ES-I3 (cell line): ENCODE measurements around the gene ELAC1.

Source experiments
- H3K36me3 ChIP-seq: 2 replicates; pipeline ENCODE4 v1.6.1; 2013; ENCODE audit warnings: mild to moderate bottlenecking, low read length, control low read depth, moderate library complexity; ENCODE audit not compliant: insufficient read depth
- H3K4me1 ChIP-seq: 2 replicates; pipeline ENCODE4 v1.6.1; 2013; ENCODE audit warnings: mild to moderate bottlenecking, control low read depth, low read length; ENCODE audit not compliant: insufficient read depth
- H3K9ac ChIP-seq: 2 replicates; pipeline ENCODE4 v1.6.1; 2013; ENCODE audit warnings: low read depth, mild to moderate bottlenecking, low read length, moderate library complexity
- H3K9me3 ChIP-seq: 2 replicates; pipeline ENCODE4 v1.6.1; 2013; ENCODE audit warnings: mild to moderate bottlenecking, low read length, moderate library complexity; ENCODE audit not compliant: control insufficient read depth, insufficient read depth

Gene ELAC1

DNA sequence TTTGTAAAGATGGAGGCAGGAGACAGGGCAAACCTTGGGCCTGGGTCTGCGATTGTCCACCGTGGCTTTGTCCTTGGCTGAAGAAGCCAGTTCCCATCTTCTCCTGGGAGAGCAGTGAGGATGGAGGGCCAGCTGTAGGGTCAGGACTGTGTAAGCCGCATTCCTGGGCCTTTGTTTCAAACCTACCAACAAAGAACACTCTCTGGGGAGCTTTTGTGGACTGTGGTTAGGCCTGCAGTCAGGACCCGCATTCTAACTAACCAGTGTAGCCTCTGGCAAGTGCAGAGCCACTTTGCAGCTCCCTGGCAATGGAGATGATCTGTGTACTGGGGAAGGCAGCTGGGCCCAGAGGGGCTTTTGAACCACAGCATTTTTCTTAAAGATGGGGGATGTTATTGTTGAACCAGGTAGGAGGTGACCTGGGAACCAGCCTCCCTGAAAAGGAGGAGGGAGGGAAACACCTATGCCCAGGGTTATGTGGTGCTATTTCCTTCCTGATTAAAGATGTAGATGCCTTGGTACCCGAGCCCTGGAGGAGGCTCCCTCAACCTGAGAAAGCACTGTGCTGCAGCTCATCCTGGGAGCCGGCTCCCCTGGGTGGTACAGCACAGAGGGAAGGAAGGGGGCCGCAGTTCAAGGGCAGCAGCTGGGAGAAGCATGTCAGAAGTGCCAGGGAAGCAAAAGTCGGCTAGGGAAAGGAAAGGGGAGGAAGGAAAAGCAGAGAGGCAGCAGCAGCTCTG, 49.5 kb downstream of the ELAC1 start:
- peaks cover 12% of the 10 kb centered on the region for H3K4me1 ChIP-seq
- H3K9me3 ChIP-seq: no peaks in the 10 kb centered on the region
- peaks cover 3% of the 10 kb centered on the region; the same call in 1 of the 2 replicates for H3K36me3 ChIP-seq
- H3K9ac ChIP-seq: no peak overlapping the region; the same call in 1 of the 2 replicates

GRCh38 chr18:51020536-51020935, 52.7 kb downstream of the ELAC1 start:
- H3K4me1 ChIP-seq: peaks cover 12% of the 10 kb centered on the region
- H3K9me3 ChIP-seq: no peaks in the 10 kb centered on the region
- H3K9ac ChIP-seq: no peak overlapping the region
- peaks cover 3% of the 10 kb centered on the region; the same call in 1 of the 2 replicates for H3K36me3 ChIP-seq

GRCh38 chr18:51021226-51021965, 53.6 kb downstream of the ELAC1 start:
- Histone ChIP-seq H3K4me1 (peaks cover 12% of the 10 kb centered on the region), H3K9ac (no peak overlapping the region), H3K9me3 (no peaks in the 10 kb centered on the region), H3K36me3 (peaks cover 3% of the 10 kb centered on the region; the same call in 1 of the 2 replicates)

DNA sequence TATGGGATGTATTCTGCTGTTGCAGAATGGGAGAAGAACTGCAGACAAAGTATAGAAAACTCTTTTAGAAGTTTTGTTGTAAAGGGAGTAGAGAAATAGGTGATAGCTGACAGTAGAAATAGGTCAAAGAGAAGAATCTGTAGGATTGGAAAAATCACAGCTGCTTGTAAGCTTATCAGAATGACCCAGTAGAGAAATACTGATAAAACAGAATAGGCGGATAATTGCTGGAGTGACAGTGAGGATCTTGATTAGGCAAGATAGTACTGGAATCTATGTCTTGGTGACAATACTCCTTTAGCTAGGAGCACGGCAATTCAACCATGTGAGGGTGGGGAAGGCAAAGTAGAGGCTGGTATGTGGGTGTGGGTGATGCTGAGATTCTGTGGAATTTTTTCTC, 57.7 kb downstream of the ELAC1 start:
- Histone ChIP-seq H3K9ac (no peak overlapping the region), H3K9me3 (no peaks in the 10 kb centered on the region), H3K4me1 (peaks cover 9% of the 10 kb centered on the region), H3K36me3 (peaks cover 3% of the 10 kb centered on the region; the same call in 1 of the 2 replicates)

DNA sequence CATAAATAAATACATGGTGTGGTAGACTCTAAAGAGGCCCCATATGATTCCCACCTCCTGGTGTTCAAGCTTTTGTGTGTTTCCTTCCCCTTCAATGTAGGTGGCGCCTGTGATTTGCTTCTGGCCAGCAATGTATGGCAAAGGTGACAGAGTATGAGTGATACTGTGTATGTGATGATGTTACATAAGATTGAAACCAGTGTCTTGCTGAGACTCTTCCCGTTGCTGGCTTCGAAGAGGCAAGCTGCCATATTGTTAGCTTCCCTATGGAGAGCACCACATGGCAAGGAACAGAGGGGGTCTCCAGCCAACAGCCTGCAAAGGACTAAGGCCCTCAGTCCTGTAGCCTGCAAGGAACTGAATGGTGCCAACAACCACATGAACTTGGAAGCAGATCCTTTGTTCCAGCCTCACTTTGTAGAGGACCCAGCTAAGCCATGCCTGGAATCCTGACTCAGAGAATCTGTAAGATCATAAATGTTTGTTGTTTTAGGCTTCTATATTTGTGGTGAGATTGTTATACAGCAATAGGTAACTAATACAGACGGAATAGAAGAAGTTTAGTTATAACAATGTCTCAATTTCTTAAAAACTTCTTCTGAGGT, 60.5 kb downstream of the ELAC1 start:
- Histone ChIP-seq H3K9me3 (no peaks in the 10 kb centered on the region), H3K9ac (no peak overlapping the region)

GRCh38 chr18:51029378-51029693, 61.5 kb downstream of the ELAC1 start:
- Histone ChIP-seq H3K4me1 (peaks cover 19% of the 10 kb centered on the region), H3K9ac (peak overlapping the region; percentile 87), H3K36me3 (no peaks in the 10 kb centered on the region), H3K9me3 (no peaks in the 10 kb centered on the region)

More for the DNA sequence above, 60.5 kb downstream of the ELAC1 start:
- no peaks in the 10 kb centered on the region for H3K36me3 ChIP-seq
- H3K4me1 ChIP-seq: peaks cover 18% of the 10 kb centered on the region

DNA sequence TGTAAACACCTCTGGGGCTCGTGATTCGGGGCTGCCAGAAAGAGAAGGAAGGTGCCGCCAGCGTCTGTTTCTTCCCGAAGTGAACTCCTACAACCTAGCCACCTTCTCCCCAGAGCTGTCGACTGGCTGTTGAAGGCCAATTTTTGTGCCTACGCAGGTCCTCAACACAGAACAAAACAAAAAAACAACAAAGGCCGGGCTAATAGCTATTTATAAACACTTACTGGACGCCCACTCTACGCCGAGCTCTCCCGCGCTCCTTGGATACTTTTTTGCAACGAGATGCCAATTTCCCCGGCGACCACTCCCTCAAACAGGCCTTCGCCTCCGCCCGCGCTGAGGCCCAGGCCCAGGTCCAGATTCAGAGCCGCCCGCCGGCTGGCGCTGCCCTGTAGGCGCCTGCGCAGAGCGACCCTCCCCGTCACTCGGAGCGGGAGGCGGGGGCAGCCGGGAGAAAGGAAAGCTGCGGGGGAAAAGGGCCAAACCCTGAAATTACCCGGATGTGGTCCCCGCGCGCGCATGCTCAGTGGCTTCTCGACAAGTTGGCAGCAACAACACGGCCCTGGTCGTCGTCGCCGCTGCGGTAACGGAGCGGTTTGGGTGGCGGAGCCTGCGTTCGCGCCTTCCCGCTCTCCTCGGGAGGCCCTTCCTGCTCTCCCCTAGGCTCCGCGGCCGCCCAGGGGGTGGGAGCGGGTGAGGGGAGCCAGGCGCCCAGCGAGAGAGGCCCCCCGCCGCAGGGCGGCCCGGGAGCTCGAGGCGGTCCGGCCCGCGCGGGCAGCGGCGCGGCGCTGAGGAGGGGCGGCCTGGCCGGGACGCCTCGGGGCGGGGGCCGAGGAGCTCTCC, 62.1 kb downstream of the ELAC1 start, which contains the start of gene SMAD4:
Gene SMAD4, plus strand, starts transcription at position 520 of the 843 bp plus-strand sequence. CDS start 16,834 bp downstream, outside the sequence.
- H3K4me1 ChIP-seq: peaks cover 19% of the 10 kb centered on the region
- H3K9ac ChIP-seq: peak within 1 kb of the TSS; percentile 87
- H3K9me3 ChIP-seq: no peaks in the 10 kb centered on the region
- no peaks in the 10 kb centered on the region for H3K36me3 ChIP-seq

DNA sequence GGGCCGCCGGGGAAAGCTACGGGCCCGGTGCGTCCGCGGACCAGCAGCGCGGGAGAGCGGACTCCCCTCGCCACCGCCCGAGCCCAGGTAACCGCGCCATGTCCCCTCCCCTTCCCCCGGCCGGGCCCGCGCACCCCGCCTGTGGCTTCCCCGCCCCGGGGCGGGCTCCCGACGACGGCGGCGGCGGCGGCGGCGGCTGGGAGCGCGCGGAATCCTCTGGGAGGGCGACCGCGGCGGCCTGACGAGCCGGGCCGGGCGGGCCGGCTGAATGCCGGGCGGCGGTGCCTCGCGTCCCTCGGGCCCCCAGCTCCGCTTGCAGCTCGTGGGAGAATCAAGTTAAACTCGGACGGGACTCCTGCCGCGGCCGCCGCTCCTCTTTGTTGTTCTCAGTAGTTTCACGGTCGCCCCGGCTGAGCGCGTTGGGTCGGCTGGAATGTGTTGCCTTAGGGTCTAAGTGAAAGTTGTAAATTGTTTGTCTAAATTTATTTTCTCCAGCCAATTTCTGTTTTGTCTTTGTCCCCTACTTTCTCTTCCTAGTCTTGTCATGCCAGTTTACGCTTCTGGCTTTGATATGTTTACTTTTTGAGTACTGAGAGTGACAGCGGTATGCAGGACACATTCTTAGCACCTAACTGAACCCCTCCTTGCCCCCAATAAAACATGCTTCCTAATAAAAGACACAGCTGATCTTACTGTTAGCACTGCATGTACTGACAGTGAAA, 62.9 kb downstream of the ELAC1 start:
- no peaks in the 10 kb centered on the region for H3K9me3 ChIP-seq
- H3K9ac ChIP-seq: peak overlapping the region; percentile 87
- peaks cover 22% of the 10 kb centered on the region for H3K4me1 ChIP-seq
- no peaks in the 10 kb centered on the region for H3K36me3 ChIP-seq

DNA sequence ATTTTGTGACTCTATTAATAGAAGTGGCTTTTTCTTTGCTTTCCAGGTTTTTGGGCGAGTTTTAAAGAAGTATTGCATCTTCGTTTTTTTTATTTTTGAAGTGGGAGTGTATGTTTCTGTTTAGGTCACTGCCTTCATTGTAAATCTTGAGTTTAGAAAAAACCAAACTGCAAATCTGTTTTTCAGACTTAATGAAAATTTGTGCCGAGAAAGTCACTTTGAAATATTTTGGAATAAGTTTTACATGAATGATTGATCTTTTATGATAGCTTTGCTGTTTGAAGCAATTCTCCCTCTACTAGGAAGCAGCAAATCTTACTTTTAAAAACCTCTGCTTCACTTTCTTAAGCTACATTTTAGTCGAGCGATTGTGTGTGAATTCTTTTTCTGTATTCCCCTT, 64.4 kb downstream of the ELAC1 start:
- no peak overlapping the region; the same call in 1 of the 2 replicates for H3K9ac ChIP-seq
- H3K9me3 ChIP-seq: no peaks in the 10 kb centered on the region
- H3K36me3 ChIP-seq: no peaks in the 10 kb centered on the region
- H3K4me1 ChIP-seq: peaks cover 27% of the 10 kb centered on the region

DNA sequence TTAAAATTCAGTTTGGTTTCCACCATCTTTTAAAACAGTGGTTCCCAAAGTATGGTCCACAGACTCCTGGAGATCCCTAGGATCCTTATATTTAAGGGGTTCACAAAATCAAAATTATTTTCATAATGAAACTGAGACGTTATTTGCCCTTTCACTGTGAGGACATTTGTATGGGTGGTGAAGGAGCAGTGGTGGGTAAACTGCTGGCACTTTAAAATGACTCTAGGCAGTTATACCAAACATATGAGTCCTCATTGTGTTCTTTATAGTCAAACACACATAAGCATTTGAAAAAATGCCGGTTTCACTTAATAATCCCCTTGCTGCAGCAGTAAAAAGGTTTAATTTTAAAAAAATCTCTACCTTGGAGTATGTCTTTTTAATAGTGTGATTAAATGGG, 69.4 kb downstream of the ELAC1 start:
- Histone ChIP-seq H3K9ac (no peak overlapping the region), H3K4me1 (peaks cover 38% of the 10 kb centered on the region), H3K36me3 (no peaks in the 10 kb centered on the region), H3K9me3 (no peaks in the 10 kb centered on the region)
